Panc1 (cell line): ENCODE measurements around the gene CARMIL1. TPM values are rescaled to one million over a fixed set of nuclear protein-coding genes. Genes with fewer than 3 reads are reported as not detected.

ENCODE experiments used
- ATAC-seq: fragments of 200-7000 bp; cut with Tn5 transposase; 2 replicates; pipeline ENCODE4 v1.9.1; 2020; ENCODE audit warnings: mild to moderate bottlenecking, moderate library complexity
- BruUV-seq: library from RNA; stranded (reverse); fragments of 400-500 nt; replicated peaks from 2 replicates; lab custom pipeline; 2021; lab: Mats Ljungman, UMichigan
- CTCF ChIA-PET: fragments of 300-600 bp; sonication (Branson Sonifier 250); formaldehyde crosslinking; loops from one replicate; lab custom pipeline; 2022; ENCODE audit warnings: antibody characterized with exemption; lab: Charles Lee
- POLR2A ChIA-PET: fragments of 300-600 bp; sonication (Branson Sonifier 250); formaldehyde crosslinking; loops from one replicate; lab custom pipeline; 2022; ENCODE audit warnings: antibody characterized with exemption; lab: Charles Lee
- DNase-seq: peaks from one replicate; pipeline ENCODE4 v3.0.0-alpha.2; 2010; ENCODE audit warnings: low read depth, low spot score
- H3K27ac ChIP-seq: 2 replicates; pipeline ENCODE4 v1.5.1; 2011; ENCODE audit warnings: mild to moderate bottlenecking, low read length, inconsistent platforms
- H3K27me3 ChIP-seq: fragments of 200-500 bp; sonication (Bioruptor generic); 2 replicates; pipeline ENCODE4 v1.6.0; 2014; ENCODE audit warnings: low read length, inconsistent platforms; ENCODE audit not compliant: control insufficient read depth, insufficient read depth
- H3K36me3 ChIP-seq: fragments of 200-500 bp; sonication (Bioruptor generic); 2 replicates; pipeline ENCODE4 v1.5.1; 2014; ENCODE audit warnings: inconsistent platforms, mild to moderate bottlenecking, low read length, moderate library complexity; ENCODE audit not compliant: control insufficient read depth, insufficient read depth
- H3K4me1 ChIP-seq: 2 replicates; pipeline ENCODE4 v1.5.1; 2011; ENCODE audit warnings: inconsistent platforms, mild to moderate bottlenecking, low read length, moderate library complexity; ENCODE audit not compliant: control insufficient read depth, insufficient read depth
- H3K4me3 ChIP-seq, 2 experiments: 2 replicates each; pipeline ENCODE4 v1.5.1; 2011 to 2012; ENCODE audit warnings: low read depth in 2 of 2, low read length in 2 of 2, mild to moderate bottlenecking in 2 of 2, inconsistent platforms in 1 of 2, moderate library complexity in 1 of 2
- H3K9me3 ChIP-seq: fragments of 200-500 bp; sonication (Bioruptor generic); 2 replicates; pipeline ENCODE4 v1.5.1; 2014; ENCODE audit warnings: low read depth, mild to moderate bottlenecking, inconsistent platforms, low read length, moderate library complexity; ENCODE audit not compliant: control insufficient read depth, insufficient read depth
- CTCF ChIP-seq: fragments of 450-650 bp; IDR thresholded peaks from 2 replicates; pipeline ENCODE4 v1.5.1; 2017; ENCODE audit warnings: mild to moderate bottlenecking
- POLR2AphosphoS5 ChIP-seq: IDR thresholded peaks from 2 replicates; pipeline ENCODE4 v1.6.1; 2012; ENCODE audit warnings: mild to moderate bottlenecking, low read depth, low read length, moderate library complexity
- REST ChIP-seq, 2 experiments: IDR thresholded peaks; 2 replicates each; pipeline ENCODE4 v1.6.1; 2011 to 2012; ENCODE audit warnings: low read depth in 2 of 2, control low read depth in 1 of 2, low read length in 1 of 2, mild to moderate bottlenecking in 1 of 2, moderate library complexity in 1 of 2; ENCODE audit not compliant: insufficient read depth in 1 of 2
- SIN3A ChIP-seq: IDR thresholded peaks from 2 replicates; pipeline ENCODE4 v1.6.1; 2012; ENCODE audit warnings: low read depth, mild to moderate bottlenecking, low read length, moderate library complexity, borderline replicate concordance; ENCODE audit not compliant: insufficient read depth
- TCF7L2 ChIP-seq: IDR thresholded peaks from 2 replicates; pipeline ENCODE4 v1.6.1; 2011; ENCODE audit warnings: mild to moderate bottlenecking, low read depth, low read length, inconsistent platforms
- in situ Hi-C: cut with HindIII; loops from 2 replicates; pipeline ENCODE4 v1.10.0; 2016; ENCODE audit warnings: low sequenced_read_pairs, low pct_unique_long_range_greater_than_20kb
- intact Hi-C: fragments of 100-400 bp; cut with micrococcal nuclease; formaldehyde crosslinking; loops from one replicate; pipeline ENCODE4 v1.10.0; 2022; ENCODE audit not compliant: unreplicated experiment
- total RNA-seq: library from RNA; stranded (reverse); gene quantifications from one replicate; pipeline ENCODE4 v1.2.1, GENCODE V29; 2021; ENCODE audit not compliant: unreplicated experiment

Gene CARMIL1
- total RNA-seq, 1 experiment from 2014 or later, result 4.0 TPM

GRCh38 chr6:25472906-25473305 is 193.7 kb downstream of the CARMIL1 start:
- ChIA-PET POLR2A (no interaction called here), CTCF (no interaction called here)
- H3K36me3 ChIP-seq, result no peaks in the 10 kb centered on the region
- in situ Hi-C loops, result no loop called here
- H3K27me3 ChIP-seq, result no peaks in the 10 kb centered on the region
- DNase-seq (no peak), ATAC-seq (no peak)
- intact Hi-C loops, result no loop called here
- no peaks in the 10 kb centered on the region for H3K4me1 ChIP-seq
- no TSS peak for BruUV-seq
- H3K9me3 ChIP-seq, result no peaks in the 10 kb centered on the region
- H3K27ac ChIP-seq, result no peak overlapping the region
- TF ChIP-seq TCF7L2, result no peak
- no peak for TF ChIP-seq SIN3A
- no peak for TF ChIP-seq POLR2AphosphoS5
- no peak for TF ChIP-seq REST (IDR thresholded peaks at IDR 0.05; ENCODE audit: insufficient read depth in 1 of 2, low read depth in 2 of 2, low read length in 1 of 2)
- TF ChIP-seq CTCF, result no peak
- H3K4me3 ChIP-seq, result no peak overlapping the region

- Histone ChIP-seq H3K4me1 (no peaks in the 10 kb centered on the region), H3K36me3 (no peaks in the 10 kb centered on the region), H3K27ac (no peak overlapping the region), H3K27me3 (no peaks in the 10 kb centered on the region), H3K9me3 (no peaks in the 10 kb centered on the region), H3K4me3 (no peak overlapping the region)
- BruUV-seq, result no TSS peak
- POLR2A ChIA-PET, result no interaction called here
- DNase-seq, result no peak
- intact Hi-C loops, result no loop called here
- in situ Hi-C loops, result no loop called here
- TF ChIP-seq SIN3A (no peak), TCF7L2 (no peak)
- CTCF ChIA-PET, result no interaction called here
- ATAC-seq, result no peak
These were observed 194.3 kb downstream of the CARMIL1 start for GRCh38 chr6:25473447-25473846.

- intact Hi-C loops (no loop called here), in situ Hi-C loops (no loop called here)
- no TSS peak for BruUV-seq
- no peaks in the 10 kb centered on the region for H3K36me3 ChIP-seq
- H3K27ac ChIP-seq, result no peak overlapping the region
- TF ChIP-seq SIN3A, result no peak
- ChIA-PET POLR2A (no interaction called here), CTCF (no interaction called here)
- H3K9me3 ChIP-seq, result no peaks in the 10 kb centered on the region
- H3K27me3 ChIP-seq, result no peaks in the 10 kb centered on the region
- DNase-seq, result no peak
- H3K4me3 ChIP-seq, result no peak overlapping the region
- ATAC-seq, result no peak
- H3K4me1 ChIP-seq, result no peaks in the 10 kb centered on the region
These were observed 197.0 kb downstream of the CARMIL1 start for GRCh38 chr6:25476126-25476525.
